ENCODE measurements around the gene MKNK1. TPM values are rescaled to one million over a fixed set of nuclear protein-coding genes. Genes with fewer than 3 reads are reported as not detected.

The MKNK1 gene
- total RNA-seq, 1 donor from 2014 or later: 115 TPM

DNA sequence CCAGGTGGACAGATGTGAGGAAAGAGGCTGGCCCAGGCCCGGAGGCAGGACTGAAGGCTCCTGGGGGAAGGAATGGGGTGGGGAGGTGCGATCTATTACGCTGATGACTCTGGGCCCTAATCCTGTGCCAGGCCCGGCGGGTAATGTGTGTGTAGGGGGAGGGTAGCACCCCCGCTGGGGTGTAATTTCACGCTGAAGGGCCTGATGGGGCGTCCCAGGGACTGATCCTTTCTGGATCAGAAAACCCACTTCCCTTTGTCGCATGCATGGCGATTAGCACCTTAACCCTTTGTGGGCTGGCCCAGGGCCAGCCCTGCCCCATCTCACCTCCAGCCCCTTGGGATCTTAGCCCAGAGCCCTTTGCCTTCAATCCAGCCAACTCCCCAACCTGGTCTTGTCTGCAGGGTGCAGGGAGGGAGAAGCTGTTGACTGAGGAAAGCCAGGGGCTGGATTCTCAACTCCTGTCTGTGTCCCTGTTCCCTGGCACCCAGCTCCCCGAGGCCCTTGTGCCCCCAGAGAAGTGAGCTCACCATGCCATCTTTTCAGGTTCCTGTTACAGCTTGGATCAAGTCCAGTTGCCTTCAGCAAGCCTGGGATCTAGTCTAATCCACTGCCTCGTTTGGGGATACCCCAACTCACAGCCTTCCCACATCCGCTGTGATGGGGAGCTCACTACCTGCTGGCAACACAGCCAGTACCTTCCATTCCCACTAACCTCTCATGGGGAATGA, 78.7 kb downstream of the MKNK1 start:
- intact Hi-C loops (cut with micrococcal nuclease): no loop called here

DNA sequence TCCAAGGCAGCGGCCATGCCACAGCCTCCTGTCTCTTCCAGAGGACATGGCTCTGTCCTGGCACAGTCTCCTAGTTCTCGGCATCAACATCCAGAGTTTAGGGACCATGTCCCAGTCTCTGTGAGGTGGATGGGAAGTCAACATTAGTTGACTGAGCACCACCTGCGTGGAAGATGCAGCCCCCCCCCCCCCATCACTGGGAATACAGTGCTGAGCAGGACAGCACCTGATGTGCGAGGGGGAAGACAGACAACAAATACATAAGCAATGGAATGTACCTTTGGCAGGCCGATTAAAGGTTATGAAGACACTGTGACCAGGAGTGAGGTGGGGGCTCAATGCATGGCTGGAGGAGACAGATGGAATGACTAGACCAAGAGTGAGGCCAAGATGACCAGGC, 79.2 kb downstream of the MKNK1 start:
- intact Hi-C loops (cut with micrococcal nuclease): no loop called here

DNA sequence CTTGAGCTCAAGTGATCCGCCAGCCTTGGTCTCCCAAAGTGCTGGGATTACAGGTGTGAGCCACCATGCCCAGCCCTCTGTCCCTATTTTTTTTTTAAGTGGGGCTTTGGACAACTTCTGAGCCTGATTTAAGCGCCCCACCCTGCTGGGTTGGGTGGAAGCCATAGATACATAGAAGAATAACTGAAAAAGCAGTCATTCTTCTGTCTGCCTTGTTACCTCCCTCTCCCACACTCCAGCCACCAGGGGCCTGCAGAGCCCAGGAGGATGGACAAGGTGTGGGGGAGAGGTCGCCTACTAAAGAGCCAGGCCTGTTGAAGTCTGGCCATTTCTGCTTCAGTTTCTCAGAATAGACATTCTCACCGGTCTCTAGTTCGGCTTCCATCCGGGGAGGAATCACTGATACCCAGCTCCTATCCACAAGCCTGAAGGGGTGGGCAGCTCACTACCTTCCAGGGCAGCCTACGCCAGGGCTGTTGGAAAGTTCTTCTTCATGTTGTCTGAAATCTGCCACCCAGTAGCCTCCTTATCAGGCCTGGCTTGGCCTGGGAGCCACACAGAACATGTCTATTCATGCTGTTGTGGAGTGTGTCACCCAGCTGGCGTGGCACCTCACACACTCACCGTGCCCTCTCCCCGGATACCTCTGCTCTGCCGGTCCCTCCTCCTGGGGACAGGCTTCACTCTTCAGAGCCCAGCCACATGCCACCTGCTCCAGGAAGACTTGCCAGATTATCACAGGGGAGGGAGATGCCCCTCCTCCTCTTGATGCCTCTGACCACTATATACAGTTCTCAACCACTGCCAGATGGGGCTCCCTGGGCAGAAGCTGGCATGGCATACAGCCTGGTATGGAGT, 80.3 kb downstream of the MKNK1 start:
- intact Hi-C loops (cut with micrococcal nuclease): no loop called here

DNA sequence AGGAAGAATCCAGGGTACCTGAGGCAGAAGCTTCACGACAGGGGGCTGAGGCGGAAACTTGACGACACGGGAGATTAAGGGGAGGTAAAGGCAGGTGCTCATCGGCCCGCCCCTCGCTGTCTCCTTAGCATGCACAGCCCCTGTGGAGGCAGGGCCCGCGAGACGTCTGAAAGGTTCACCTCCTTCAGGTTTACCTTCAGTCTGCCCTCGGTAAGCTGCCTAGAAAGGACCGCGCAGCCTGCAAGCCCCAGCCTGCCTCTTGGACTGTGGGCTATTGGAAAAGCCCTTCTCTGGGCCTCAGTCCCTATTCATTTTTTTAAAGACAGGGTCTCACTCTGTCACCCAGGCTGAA, 81.1 kb downstream of the MKNK1 start:
- intact Hi-C loops (cut with micrococcal nuclease): no loop called here

DNA sequence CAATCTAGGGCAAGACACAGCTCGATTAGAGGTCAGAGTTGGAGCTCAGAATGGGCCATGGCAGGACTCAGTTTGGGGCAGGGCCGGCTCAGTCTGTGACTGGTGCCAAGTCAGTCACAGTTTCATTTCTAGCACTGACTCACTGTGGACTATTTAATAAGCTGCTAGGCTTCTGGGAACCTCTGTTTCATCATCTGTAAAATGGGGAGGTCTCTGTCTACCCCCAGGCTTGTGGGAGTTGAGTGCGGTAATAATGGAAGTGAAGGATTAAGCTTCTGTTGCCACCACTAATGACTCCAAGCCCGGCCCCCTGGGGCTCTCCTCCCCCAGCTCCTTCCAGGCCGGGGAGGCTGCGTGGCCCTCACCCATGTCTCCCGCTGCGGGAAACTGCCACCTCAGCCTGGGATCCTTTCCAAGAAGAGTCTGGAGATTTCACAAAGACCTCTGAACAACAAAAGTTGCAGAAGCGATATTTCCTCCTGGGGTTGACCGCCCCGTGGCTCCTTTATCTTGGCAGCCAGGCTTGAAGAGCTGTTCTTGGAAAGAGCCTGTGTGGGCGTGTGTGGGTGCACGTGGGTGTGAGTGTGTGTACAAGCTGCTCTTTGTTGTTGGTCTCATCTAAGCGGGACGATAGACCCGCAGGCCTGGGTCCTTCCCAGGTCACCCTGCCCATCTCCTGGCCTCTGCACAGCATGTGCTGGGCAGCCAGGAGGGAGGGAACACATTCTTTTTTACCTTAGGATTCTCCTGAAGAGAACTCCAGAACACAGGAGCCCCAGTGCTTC, 81.7 kb downstream of the MKNK1 start:
- intact Hi-C loops (cut with micrococcal nuclease): no loop called here

DNA sequence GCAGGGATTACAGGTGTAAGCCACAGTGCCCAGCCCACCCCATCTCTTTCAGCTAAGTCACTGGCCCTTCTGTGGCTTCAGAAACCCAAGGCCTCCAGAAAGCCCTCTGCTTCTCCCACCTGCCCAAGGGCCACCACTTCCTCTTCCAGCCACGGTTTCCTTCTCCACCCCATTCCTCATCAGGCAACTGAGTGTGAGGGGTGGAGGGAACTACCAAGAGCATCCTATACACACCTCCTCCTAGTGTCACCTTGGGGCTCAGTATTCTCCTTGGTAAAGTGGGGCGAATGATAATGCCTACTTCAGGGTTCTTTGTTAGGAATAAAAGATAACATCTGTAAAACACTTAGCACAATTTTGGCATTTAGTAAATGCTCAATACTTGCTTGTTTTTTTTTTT, 82.7 kb downstream of the MKNK1 start:
- intact Hi-C loops (cut with micrococcal nuclease): no loop called here

DNA sequence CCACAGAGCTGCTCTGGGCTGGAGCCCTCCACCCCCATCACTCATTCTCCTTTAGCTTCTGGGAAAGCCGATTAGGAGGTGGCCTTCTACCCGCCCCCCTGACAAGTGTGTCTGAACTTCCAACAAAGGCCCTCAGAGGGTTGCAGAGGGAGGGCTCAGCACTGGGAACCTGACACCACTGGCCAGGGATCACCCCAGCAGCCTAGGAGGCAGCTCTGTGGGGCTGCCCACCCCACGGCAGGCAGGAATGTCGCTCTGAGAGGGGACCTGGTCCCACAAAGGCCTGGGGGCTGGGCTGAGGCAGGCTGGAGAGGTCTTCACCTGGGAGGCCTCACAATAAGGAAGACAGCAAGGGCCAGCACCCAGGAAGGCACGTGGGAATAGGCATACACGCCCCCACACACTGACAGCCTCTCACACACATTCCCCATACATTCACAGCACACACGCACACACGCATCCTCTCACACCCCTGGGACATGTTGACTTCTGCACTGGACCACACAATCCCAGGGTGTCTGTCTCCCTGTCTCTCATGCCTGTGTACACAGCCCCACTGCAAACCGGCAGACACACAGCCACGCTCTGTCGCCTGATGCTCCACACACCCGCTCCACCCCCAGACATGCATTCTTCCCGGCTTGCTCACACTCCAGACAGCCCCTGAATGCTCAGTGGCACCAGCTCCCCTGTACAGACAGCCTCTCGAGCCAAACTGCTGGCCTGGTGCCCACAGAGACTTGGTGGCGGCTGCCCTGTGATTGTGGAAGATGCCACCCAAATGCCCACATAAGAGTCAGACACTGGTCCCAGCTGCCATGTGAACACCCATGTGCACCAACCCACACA, 83.8 kb downstream of the MKNK1 start:
- intact Hi-C loops (cut with micrococcal nuclease): no loop called here

DNA sequence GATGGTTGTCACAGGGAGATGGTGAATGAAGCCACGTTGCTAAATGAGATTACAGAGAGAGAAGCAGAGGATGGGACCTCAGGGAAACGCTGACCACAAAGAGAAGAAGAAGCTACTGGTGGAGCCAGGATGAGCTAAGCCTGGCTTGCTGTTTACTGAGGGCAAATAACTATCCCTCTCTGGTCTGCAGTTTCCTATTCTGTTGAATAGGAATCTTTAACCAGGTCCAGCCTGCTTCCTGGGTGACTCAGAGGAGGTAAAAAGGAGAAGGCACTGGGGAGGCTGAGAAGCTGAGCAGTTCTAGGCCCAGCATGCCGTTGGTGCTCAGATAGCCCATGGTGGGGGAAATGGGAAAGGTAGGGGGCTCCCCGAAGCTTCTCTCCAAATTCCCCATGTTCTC, 84.9 kb downstream of the MKNK1 start:
- intact Hi-C loops (cut with micrococcal nuclease): no loop called here

DNA sequence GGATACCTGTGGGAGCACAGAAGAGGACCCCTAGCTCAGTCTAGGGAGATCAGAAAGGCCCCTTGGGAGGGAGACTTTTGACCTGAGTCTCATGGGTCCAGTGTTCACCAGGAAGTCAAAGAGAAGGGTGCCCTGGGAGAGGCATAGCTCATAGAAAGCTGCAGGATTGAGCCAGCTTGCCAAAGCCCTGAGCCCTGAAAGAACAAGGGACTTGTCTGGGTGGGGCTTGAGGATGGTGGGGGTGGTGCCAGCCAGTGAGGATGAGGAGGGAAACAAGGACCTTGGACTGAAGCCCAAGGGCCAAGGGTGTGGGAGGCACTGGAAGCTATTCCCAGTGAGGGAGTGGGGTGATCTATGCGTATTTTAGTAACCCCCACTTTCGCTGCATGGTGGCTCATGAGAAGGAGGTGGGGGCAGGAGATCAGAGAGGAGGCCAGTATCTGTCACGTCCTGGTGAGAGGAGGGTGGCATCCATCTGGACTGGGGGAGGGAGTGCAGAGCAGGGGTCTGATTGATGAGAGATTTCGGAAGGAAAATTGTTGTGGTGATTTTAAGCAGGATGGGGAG, 86.1 kb downstream of the MKNK1 start:
- intact Hi-C loops (cut with micrococcal nuclease): no loop called here

DNA sequence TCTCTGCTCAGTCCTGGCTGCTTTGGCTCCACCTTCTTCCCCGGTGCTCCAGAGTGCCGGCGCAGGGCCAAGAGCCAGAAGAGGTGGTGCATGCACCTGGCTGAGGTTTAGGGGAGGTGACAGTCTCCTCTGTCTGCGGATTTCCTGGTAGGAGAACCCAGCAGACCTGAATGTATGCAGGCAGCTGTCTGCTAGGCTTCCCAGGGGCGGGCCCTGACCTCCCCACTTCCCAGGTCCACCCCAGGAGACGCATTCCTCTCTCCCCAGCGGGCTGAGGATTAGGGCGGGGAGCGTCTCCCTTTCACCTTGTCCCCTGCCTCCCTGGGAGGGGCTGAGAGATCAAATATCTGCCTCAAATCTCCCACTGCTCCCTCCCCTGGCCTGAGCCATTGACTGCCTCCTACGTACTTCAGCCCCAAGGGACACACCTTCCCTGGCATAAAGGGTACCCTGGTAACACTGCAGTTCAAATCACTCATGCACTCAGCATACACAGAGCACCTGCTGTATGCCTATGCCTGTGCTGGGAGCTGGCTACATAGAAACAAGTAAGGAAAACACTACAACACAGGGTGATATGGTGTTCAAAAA, 87.0 kb downstream of the MKNK1 start:
- intact Hi-C loops (cut with micrococcal nuclease): no loop called here

DNA sequence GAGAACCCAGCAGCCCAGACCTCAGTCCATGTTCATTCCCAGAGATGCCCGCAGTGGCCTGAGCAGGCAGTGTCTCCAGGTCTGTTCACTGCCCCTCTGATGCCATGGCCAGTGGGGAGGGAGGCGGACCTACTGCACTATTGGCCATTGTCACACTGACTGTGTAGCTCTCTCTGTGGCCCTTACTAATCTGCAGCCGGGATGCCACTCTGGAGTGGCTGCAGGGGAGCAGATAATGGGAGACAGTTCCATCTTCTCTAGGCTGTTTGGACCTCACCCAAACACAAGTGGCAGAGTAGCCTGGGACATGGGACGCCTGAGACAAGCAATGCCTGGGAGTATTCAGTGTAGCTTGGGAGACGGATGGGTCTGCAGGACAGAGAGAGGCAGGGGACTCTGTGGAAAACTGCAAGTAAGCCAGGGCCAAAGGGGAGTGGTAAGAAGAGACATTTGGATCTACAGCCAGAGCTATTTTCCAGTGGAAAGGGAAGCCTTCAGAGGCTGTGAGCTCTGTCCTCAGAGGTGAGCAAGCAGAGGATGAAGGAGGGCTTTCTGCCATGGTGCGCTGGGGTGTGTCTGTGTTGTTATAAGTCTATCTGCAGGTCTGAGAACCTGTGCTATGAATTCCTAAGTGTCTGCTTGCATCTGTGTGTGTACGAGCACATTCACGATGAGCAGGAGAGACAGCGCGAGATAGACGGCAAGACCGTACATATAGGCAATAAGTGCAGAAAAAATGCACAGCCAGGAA, 87.7 kb downstream of the MKNK1 start:
- intact Hi-C loops (cut with micrococcal nuclease): no loop called here

DNA sequence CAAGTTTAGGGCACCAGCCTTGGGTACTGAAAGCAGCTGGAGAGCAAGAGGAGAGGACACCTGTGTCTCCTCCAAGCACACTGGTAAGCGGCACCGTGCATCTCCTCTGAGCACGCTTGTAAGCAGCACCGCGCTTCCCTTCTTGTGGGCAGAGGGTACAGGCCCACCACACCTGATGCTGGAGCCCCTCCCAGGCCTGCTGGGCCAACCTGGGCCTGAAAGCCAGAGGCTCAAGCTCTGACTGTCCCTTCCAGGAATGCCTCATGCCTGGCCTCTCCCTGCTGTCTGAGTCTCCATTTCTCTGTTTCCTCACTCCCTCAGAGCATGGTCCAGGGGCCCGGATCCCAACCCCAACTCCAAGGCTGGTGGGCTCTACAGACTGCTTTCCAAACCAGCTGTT, 88.5 kb downstream of the MKNK1 start:
- intact Hi-C loops (cut with micrococcal nuclease): no loop called here

DNA sequence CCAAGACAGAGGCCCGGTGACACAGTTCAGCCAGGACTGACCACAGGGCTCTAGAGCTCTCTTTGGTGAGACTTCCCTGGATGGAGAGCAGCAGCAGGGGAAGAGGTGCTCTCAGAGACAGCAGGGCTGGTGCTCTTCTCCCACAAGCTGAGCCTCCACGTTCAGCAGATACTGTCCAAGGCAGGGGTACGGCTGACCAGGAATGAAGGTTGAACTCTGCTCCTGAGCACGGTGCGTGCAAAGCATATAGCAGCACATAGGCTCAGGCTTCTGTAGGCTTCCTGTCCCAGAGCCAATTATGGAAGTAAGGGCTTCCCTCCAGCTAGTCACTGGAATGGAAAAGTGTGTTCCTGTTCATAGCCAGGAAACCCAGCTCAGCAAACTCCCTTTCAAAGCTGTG, 90.5 kb downstream of the MKNK1 start:
- intact Hi-C loops (cut with micrococcal nuclease): no loop called here

DNA sequence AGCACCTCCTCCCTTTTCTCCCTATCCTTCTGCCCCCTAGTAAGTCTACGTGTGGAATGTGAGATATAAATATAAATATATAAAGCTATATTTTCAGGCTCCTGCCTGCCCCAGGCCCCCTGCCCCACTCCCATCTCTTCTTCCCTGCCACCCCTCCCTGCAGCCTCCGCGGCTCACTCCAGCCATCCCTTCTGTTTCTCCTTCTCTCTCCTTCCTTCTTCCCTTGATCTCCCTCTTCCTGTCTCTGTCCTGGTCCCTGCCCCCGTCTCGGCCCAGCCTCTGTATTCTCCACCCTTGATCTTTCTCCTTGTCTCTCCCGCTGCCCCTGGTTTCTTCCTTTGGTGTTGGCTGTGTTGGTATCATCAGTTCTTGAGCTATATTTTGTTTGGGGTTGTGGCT, 91.3 kb downstream of the MKNK1 start:
- intact Hi-C loops (cut with micrococcal nuclease): no loop called here

DNA sequence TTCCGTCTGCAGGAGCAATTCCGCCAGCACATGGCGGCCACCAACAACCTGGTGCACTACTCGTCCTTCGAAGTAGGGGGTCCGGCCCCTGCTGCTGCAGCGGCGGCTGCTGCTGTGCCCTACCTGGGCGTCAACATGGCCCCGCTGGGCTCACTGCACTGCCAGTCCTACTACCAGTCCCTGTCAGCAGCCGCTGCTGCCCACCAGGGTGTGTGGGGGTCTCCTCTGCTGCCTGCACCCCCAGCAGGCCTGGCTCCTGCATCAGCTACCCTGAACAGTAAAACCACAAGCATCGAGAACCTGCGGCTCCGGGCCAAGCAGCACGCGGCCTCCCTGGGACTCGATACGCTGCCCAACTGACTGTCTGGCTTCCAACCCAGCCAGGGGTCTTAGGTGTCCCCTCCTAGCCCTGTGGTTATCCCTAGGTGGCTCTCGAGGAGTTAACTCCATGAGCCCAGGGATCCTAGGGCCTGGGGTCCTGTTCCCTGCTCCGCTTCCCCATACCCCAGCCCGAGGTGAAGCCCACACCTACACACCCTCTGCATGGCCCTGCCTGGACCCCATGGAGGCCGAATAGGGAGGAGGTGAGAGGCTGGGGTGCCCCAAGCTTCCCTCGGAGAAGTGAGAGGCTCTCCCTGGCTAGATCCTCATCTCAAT, 91.8 kb downstream of the MKNK1 start:
- intact Hi-C loops (cut with micrococcal nuclease): no loop called here

DNA sequence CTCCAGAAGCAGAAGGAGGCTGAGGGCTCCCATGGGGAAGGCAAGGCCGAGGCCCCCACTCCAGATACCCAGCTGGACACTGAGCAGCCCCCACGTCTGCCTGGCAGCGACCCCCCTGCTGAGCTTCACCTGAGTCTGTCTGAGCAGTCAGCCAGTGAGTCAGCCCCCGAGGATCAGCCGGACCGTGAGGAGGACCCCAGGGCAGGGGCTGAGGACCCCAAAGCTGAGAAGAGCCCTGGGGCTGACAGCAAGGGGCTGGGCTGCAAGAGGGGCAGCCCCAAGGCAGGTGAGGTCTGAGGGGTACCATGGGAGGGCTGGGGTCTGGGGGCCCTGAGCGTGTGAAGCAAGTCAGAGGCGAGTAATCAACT, 93.1 kb downstream of the MKNK1 start:
- intact Hi-C loops (cut with micrococcal nuclease): no loop called here

DNA sequence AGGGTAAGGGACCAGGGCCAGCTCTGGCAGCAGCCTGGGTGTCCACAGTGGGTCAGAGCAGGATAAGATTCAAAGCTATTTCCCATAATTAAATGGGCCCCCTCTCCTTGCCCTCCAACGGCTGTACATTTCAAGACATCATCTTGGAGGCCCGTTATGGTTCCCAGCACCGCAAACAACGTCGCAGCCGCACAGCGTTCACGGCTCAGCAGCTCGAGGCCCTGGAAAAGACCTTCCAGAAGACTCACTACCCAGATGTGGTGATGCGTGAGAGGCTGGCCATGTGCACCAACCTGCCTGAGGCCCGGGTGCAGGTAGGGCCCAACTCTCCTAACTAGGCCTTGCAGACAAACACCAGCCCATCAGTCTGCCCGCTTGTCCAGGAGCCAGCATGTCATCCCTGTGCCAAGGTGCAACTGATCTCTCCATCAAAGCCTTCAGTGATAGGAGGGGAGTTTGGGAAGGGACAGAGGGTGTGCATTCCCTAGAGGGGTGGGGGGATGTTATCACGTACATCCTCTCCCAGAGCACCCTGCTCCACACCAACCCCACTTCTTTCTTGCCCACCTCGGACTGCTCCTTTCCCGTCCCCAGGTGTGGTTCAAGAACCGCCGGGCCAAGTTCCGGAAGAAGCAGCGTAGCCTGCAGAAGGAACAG, 93.6 kb downstream of the MKNK1 start:
- intact Hi-C loops (cut with micrococcal nuclease): no loop called here

DNA sequence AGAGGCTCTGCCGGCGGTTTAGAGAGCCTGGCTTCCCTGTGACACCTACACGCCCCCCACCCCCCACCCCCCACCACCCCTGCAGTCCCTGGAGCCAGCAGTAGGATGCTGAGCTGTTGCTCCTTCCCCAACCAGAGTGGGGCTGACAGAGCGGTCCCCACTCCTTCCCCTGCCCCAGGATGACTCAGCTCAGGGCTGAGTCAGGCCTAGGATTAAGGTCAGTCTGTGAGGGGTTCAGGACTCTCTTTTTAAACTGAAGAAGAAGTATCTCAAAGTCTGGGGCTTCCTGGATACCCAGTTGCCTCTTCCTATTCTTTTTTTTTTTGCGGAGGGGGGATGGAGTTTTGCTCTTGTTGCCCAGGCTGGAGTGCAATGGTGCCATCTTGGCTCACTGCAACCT, 95.3 kb downstream of the MKNK1 start:
- intact Hi-C loops (cut with micrococcal nuclease): no loop called here
